ENCODE results near the gene ZNF445.

- TF ChIP-seq CTCF (IDR thresholded peaks at IDR 0.05) (no peak), POLR2A (IDR thresholded peaks at IDR 0.05) (no peak)
Observed at GRCh38 chr3:44513513-44513912, 36.0 kb upstream of the ZNF445 start.

Data from thyroid gland (tissue), 4 donors.